Adrenal gland (tissue), 12 donors: ENCODE measurements around the gene MAPK4. TPM values are rescaled to one million over a fixed set of nuclear protein-coding genes. Genes with fewer than 3 reads are reported as not detected.
"Not testable (repeated sequence)": the region's sequence is repeated elsewhere in the genome, so short reads cannot be mapped to it uniquely, and the experiment has no call there.

Source experiments
- DNase-seq, 7 donors: peaks; one replicate each; pipeline ENCODE4 v3.0.0-alpha.2; 2019 to 2020
- H3K27ac ChIP-seq, 5 donors: fragments of 200-600 bp; sonication (generic) in 4 of 5; 1 replicate in 3 of 5; 2 replicates in 2 of 5; pipeline versions ENCODE4 v1.5.1 to v1.8.0; 2016 to 2020; ENCODE audit warnings: mild to moderate bottlenecking in 1 of 5
- H3K27me3 ChIP-seq: fragments of 200-600 bp; 2 replicates; pipeline ENCODE4 v1.8.0; 2021
- H3K36me3 ChIP-seq, 2 donors: fragments of 200-600 bp; replicated peaks in 1 of 2; 1 replicate in 1 of 2; 2 replicates in 1 of 2; pipeline versions ENCODE4 v1.5.1 to v1.8.0; 2018 to 2022
- H3K4me1 ChIP-seq, 2 donors: fragments of 200-600 bp; replicated peaks in 1 of 2; 1 replicate in 1 of 2; 2 replicates in 1 of 2; pipeline versions ENCODE4 v1.5.1 to v1.8.0; 2018 to 2021
- H3K4me3 ChIP-seq, 4 donors: fragments of 200-600 bp; sonication (generic) in 3 of 4; one replicate each; pipeline ENCODE4 v1.5.1; 2016 to 2018
- H3K9me3 ChIP-seq, 3 donors: fragments of 200-600 bp; sonication (generic) in 1 of 3; replicated peaks in 1 of 3; 1 replicate in 2 of 3; 2 replicates in 1 of 3; pipeline versions ENCODE4 v1.5.1 to v1.8.0; 2016 to 2021
- POLR2A ChIP-seq, 2 donors: fragments of 450-650 bp; IDR thresholded peaks; one replicate each; pipeline ENCODE4 v1.6.1; 2017; ENCODE audit warnings: antibody characterized with exemption in 2 of 2, mild to moderate bottlenecking in 2 of 2, moderate library complexity in 1 of 2
- WGBS, 4 donors: extraction: QIAGEN DNeasy Blood & Tissue Kit in 2 of 4; methylation state at CpG; one replicate each; pipeline versions ENCODE4 v1.1.5 to v1.1.7; 2013 to 2017; 5-methylcytosine and 5-hydroxymethylcytosine counted together
- intact Hi-C, 2 donors: fragments of 100-400 bp; cut with DNase I; formaldehyde crosslinking; loops; one replicate each; pipeline versions ENCODE4 v1.14.1 to v1.15.0; 2022 to 2023
- polyA plus RNA-seq, 3 donors: library from polyadenylated mRNA; stranded (reverse); fragments of 200-250 nt in 2 of 3; fragments of 350-450 nt in 1 of 3; fragmentation: Illumina TruSeq in 1 of 3; extraction: RNeasy Lipid Tissue Mini Kit (QIAGEN cat#74804) in 1 of 3; gene quantifications; one replicate each; pipeline ENCODE4 v1.2.3, GENCODE V29; 2013 to 2014
- total RNA-seq, 9 donors: library from RNA; depleted of rRNA in 4 of 9; stranded (reverse); fragments of >200 nt in 4 of 9; fragments of 120-200 nt in 1 of 9; fragmentation: NEBNext Ultra II Directional in 1 of 9; extraction: Animal tissue kit (Norgen Biotek cat#: 25700) in 1 of 9; gene quantifications; one replicate each; pipeline versions ENCODE4 v1.1.0 to v1.2.4, GENCODE V29; 2013 to 2023
- TF ChIP-seq, protein P1 (sequence below), 6 experiments: fragments of 450-650 bp in 4 of 6; fragments of 200-600 bp in 2 of 6; sonication (generic) in 1 of 6; IDR thresholded peaks; 1 replicate in 5 of 6; 2 replicates in 1 of 6; pipeline versions ENCODE4 v1.5.1 to v1.8.0; 2016 to 2021; ENCODE audit warnings: antibody characterized with exemption in 6 of 6, mild to moderate bottlenecking in 2 of 6, moderate library complexity in 1 of 6
- donor health status: healthy with polysubstance abuse.
- donor health status: Bipolar disorder and iron deficiency.
- donor health status: DM: yes; HTN: yes; CAD: no.
- donor health status: DM: no; HTN: no; CAD: no.
- donor health status: DM: no; HTN: no; CAD: no.
- donor health status: DM: yes; HTN: yes; CAD: no.

MAPK4 gene
- total and polyA plus RNA-seq, 12 donors, result 16.3 to 231 (median 33.9) TPM

DNA sequence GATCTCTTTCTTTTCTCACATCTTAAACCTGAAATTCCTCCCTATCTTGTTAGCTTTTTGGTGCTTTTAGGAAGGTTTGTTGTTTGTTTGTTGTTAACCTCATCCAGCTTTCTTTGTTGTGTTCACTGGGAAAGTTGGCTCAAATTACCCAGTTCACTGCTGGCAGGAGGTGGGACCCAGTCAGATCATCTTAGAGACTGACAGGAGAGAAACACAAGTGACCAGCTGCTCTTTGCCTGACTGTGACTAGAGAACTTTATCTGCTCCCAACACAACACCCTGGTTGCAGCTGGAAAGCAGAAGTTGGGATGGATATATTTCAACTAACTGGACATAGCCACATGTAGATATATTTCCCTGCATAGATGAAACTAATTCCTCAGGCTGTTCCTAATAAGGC, 10.0 kb downstream of the MAPK4 start:
- no peak overlapping the region for H3K4me3 ChIP-seq
- no peaks in the 10 kb centered on the region for H3K4me1 ChIP-seq
- H3K27ac ChIP-seq, result no peak overlapping the region
- intact Hi-C loops, result no loop called here
- TF ChIP-seq, protein P1, sequence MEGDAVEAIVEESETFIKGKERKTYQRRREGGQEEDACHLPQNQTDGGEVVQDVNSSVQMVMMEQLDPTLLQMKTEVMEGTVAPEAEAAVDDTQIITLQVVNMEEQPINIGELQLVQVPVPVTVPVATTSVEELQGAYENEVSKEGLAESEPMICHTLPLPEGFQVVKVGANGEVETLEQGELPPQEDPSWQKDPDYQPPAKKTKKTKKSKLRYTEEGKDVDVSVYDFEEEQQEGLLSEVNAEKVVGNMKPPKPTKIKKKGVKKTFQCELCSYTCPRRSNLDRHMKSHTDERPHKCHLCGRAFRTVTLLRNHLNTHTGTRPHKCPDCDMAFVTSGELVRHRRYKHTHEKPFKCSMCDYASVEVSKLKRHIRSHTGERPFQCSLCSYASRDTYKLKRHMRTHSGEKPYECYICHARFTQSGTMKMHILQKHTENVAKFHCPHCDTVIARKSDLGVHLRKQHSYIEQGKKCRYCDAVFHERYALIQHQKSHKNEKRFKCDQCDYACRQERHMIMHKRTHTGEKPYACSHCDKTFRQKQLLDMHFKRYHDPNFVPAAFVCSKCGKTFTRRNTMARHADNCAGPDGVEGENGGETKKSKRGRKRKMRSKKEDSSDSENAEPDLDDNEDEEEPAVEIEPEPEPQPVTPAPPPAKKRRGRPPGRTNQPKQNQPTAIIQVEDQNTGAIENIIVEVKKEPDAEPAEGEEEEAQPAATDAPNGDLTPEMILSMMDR (IDR thresholded peaks at IDR 0.05), result no peak
- no peak for TF ChIP-seq POLR2A (IDR thresholded peaks at IDR 0.05)
- DNase-seq, result no peak
- H3K9me3 ChIP-seq, result no peaks in the 10 kb centered on the region
- no peaks in the 10 kb centered on the region for H3K27me3 ChIP-seq
- H3K36me3 ChIP-seq, result no peaks in the 10 kb centered on the region

DNA sequence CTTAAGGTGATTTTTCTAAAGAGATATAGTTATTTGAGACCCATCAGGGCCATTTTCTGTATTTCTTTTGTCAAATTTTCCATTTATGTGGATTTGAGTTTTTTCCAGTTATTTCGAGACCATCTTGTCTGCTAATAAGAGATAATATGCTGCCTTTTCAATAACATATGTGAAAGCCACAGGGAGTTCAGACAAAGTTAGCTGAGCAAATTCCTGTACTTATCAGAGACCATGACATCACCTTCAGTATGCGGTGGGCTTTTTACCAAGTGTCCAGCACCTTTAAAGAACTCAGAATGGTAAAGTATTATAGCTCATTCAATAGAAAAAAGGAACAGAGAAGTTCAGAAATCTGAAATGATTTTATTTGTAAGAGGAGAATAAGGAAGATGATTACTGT, 11.7 kb downstream of the MAPK4 start:
- TF ChIP-seq, protein P1 (IDR thresholded peaks at IDR 0.05), result no peak
- no peak for TF ChIP-seq POLR2A (IDR thresholded peaks at IDR 0.05)
- no peaks in the 10 kb centered on the region for H3K4me1 ChIP-seq
- DNase-seq, result no peak
- intact Hi-C loops, result no loop called here
- H3K27ac ChIP-seq, result no peak overlapping the region
- 74 to 78% (median 75%) methylated on average over 2 of the region's 2 CpGs for WGBS, 4 donors
- H3K4me3 ChIP-seq, result no peak overlapping the region
- no peaks in the 10 kb centered on the region for H3K9me3 ChIP-seq
- no peaks in the 10 kb centered on the region for H3K27me3 ChIP-seq
- H3K36me3 ChIP-seq, result no peaks in the 10 kb centered on the region

DNA sequence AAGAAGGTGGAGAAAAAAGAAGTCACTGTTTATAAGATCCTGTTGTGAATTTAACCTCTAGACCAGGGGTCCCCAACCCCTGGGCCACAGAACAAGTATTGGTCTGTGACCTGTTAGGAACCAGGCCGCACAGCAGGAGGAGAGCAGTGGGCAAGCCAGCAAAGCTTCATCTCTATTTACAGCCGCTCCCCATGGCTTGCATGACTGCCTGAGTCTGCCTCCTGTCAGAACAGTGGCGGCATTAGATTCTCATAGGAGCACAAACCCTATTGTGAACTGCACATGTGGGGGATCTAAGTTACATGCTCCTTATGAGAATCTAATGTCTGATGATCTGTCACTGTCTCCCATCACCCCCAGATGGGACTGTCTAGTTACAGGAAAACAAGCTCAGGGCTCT, 13.3 kb downstream of the MAPK4 start:
- DNase-seq, H3K36me3 ChIP-seq, H3K27me3 ChIP-seq, H3K9me3 ChIP-seq, H3K4me1 ChIP-seq, intact Hi-C loops, H3K27ac ChIP-seq, H3K4me3 ChIP-seq: not testable (repeated sequence)
- WGBS, 4 donors, result 85 to 98% (median 90%) methylated on average over 3 of the region's 3 CpGs

DNA sequence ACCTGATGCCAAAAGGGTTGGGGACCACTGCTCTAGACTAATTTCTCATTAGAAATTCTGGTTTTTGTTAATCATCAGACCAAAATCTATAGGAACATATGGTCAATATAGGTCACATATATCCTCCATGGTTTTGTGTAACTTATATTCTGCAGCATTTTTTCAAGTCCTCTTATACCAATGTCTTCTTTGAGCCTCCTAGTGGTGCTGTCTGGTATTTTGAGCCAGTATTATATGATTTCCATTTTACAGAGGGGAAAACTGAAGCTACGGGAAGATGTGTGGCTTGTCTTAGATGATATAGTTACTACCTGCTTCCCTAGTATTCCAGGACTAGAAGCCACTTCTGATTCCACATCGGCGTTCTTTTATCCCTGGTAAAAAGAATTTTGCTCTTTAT, 13.8 kb downstream of the MAPK4 start:
- no peak overlapping the region for H3K27ac ChIP-seq
- no peak for TF ChIP-seq POLR2A (IDR thresholded peaks at IDR 0.05)
- TF ChIP-seq, protein P1 (IDR thresholded peaks at IDR 0.05), result no peak
- H3K9me3 ChIP-seq, result no peaks in the 10 kb centered on the region
- H3K27me3 ChIP-seq, result no peaks in the 10 kb centered on the region
- H3K4me1 ChIP-seq, result peaks cover 0 to 4% of the 10 kb centered on the region in 2 donors
- 72 to 82% (median 77%) methylated on average over 3 of the region's 3 CpGs for WGBS, 4 donors
- intact Hi-C loops, result no loop called here
- no peak overlapping the region for H3K4me3 ChIP-seq
- DNase-seq, result no peak
- H3K36me3 ChIP-seq, result no peaks in the 10 kb centered on the region

DNA sequence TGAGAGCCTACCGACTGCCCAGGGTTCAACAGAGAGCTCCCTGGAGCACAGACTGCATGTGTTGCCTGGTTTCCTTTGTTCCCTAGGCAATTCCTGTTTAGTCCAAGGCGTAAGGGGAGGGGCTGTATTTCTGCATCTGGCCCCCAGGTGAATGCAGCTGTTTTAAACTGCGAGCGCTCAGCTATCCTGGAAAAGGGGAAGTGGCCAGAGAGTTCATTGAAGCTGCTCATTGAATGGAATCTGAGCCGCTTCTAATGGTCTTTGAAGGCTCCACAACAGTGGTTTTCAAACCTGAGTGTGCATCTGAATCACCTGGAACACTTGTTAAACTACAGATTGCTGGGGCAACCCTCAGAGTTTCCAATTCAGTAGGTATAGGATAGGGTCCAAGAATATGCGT, 18.1 kb downstream of the MAPK4 start:
- Histone ChIP-seq H3K4me3 (no peak overlapping the region), H3K27ac (peak overlapping the region in 1 of 5 donors; percentile 7), H3K9me3 (no peaks in the 10 kb centered on the region), H3K27me3 (no peaks in the 10 kb centered on the region), H3K4me1 (peaks cover 9 to 11% of the 10 kb centered on the region in 2 donors), H3K36me3 (no peaks in the 10 kb centered on the region)
- TF ChIP-seq, protein P1 (IDR thresholded peaks at IDR 0.05), result no peak
- no peak for TF ChIP-seq POLR2A (IDR thresholded peaks at IDR 0.05)
- intact Hi-C loops, result no loop called here
- 74 to 83% (median 80%) methylated on average over 6 of the region's 6 CpGs for WGBS, 4 donors
- DNase-seq, result no peak
